MCF 10A (cell line): ENCODE measurements around the gene CCR7. TPM values are rescaled to one million over a fixed set of nuclear protein-coding genes. Genes with fewer than 3 reads are reported as not detected.
A peak's percentile ranks its signal among the peaks of the same experiment; 100 is the strongest.

Experiments
- BruUV-seq: library from RNA; stranded (reverse); fragments of 400-500 nt; replicated peaks from 2 replicates; lab custom pipeline; 2021; lab: Mats Ljungman, UMichigan
- CTCF ChIA-PET: fragments of 300-600 bp; sonication (Branson Sonifier 250); formaldehyde crosslinking; extraction: SDS; loops from one replicate; lab custom pipeline; 2021; ENCODE audit warnings: antibody characterized with exemption, inconsistent platforms; lab: Yijun Ruan, JAX
- POLR2A ChIA-PET: fragments of 300-600, 350-650 bp; sonication (Branson Sonifier 250); formaldehyde crosslinking; extraction: SDS; loops from one replicate; lab custom pipeline; 2020; ENCODE audit warnings: antibody characterized with exemption, inconsistent platforms; lab: Yijun Ruan, JAX
- DNase-seq: peaks from one replicate; pipeline ENCODE4 v3.0.0-alpha.2; 2018; ENCODE audit not compliant: unreplicated experiment
- H3K27ac Mint-ChIP-seq: one replicate; pipeline ENCODE4 v1.8.0; 2022; ENCODE audit warnings: mild to moderate bottlenecking, low read depth, mixed read lengths; ENCODE audit not compliant: unreplicated experiment
- H3K27me3 Mint-ChIP-seq: one replicate; pipeline ENCODE4 v1.8.0; 2022; ENCODE audit warnings: mixed read lengths; ENCODE audit not compliant: insufficient read depth, unreplicated experiment
- H3K36me3 Mint-ChIP-seq: one replicate; pipeline ENCODE4 v1.8.0; 2022; ENCODE audit warnings: mild to moderate bottlenecking, moderate library complexity, mixed read lengths; ENCODE audit not compliant: insufficient read depth, unreplicated experiment
- H3K4me1 Mint-ChIP-seq: one replicate; pipeline ENCODE4 v1.8.0; 2022; ENCODE audit warnings: mixed read lengths; ENCODE audit not compliant: insufficient read depth, unreplicated experiment
- H3K4me3 Mint-ChIP-seq: one replicate; pipeline ENCODE4 v1.8.0; 2022; ENCODE audit warnings: mild to moderate bottlenecking, moderate library complexity, mixed read lengths; ENCODE audit not compliant: unreplicated experiment
- H3K9me3 Mint-ChIP-seq: one replicate; pipeline ENCODE4 v1.8.0; 2022; ENCODE audit warnings: mixed read lengths; ENCODE audit not compliant: unreplicated experiment
- CTCF ChIP-seq: fragments of 200-600 bp; IDR thresholded peaks from one replicate; pipeline ENCODE4 v1.8.0; 2022; ENCODE audit warnings: antibody characterized with exemption, mild to moderate bottlenecking; ENCODE audit not compliant: unreplicated experiment
- intact Hi-C: fragments of 100-400 bp; cut with micrococcal nuclease; formaldehyde crosslinking; loops from 2 replicates; pipeline ENCODE4 v1.14.1; 2022
- total RNA-seq: library from RNA; stranded (reverse); gene quantifications from 2 replicates; pipeline ENCODE4 v1.2.3, GENCODE V29; 2022

Gene CCR7
- total RNA-seq, 1 experiment from 2014 or later = not detected

DNA sequence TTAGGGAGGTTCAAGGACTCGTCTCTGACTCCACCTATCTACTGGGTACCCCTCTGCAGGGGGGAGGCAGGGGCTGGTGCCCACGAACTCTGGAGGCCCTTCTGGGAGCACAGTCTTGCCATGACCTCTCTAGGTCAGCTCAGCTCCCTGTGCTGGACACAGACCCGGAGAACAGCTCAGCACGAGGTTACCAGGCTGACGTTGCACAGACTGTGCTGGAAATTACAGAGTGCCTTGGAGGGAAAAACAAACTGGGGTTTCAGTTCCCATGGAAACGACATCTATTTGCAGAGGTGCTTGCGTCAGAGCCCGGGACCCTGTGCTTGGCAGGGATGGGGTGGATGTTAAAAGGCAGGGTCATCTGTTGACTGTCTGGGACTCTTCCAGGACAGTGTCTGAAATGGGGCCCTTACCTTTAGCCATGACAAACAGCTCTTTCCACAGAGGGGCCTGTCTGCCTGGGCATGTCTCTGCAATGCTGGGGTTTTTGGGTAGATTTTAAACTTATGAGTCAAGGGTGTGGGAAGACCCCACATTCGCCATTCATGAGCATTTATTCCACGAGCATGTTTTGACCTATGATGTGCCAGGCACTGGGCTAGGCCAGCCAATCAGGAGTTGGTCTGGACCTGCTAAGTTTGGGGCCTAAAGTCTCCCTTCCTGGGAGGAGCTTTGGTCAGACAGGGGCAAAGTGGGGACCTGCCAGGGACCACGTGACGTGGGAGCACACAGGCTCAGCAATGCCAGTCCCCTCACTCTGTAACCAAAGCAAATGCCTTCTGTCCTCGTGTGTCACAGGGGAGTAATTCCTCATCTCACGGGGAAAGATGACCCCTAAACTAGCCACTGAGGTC lies 22.5 kb downstream of the CCR7 start:
- peak overlapping the region; percentile 96 for H3K27ac Mint-ChIP-seq
- DNase-seq = peak; percentile 96
- TF ChIP-seq CTCF = no peak
- POLR2A ChIA-PET = interaction anchor here (0.5 to 2.0 kb wide), 6 partner anchors 14 to 71 kb away, joined by 3 to 10 read pairs (median 4); no protein-coding TSS in a partner anchor
- H3K4me1 Mint-ChIP-seq = peaks cover 21% of the 10 kb centered on the region
- H3K36me3 Mint-ChIP-seq = no peaks in the 10 kb centered on the region
- intact Hi-C loops = no loop called here
- no peak overlapping the region for H3K4me3 Mint-ChIP-seq
- no TSS peak for BruUV-seq
- no peaks in the 10 kb centered on the region for H3K9me3 Mint-ChIP-seq
- CTCF ChIA-PET = interaction anchor here (0.5 to 1.5 kb wide), 6 partner anchors 9 to 1682 kb away, joined by 3 to 5 read pairs (median 3); no protein-coding TSS in a partner anchor
- H3K27me3 Mint-ChIP-seq = no peaks in the 10 kb centered on the region

GRCh38 chr17:40541873-40542557 lies 23.3 kb downstream of the CCR7 start:
- no peaks in the 10 kb centered on the region for H3K27me3 Mint-ChIP-seq
- H3K27ac Mint-ChIP-seq = peak overlapping the region; percentile 96
- no peak overlapping the region for H3K4me3 Mint-ChIP-seq
- CTCF ChIA-PET = interaction anchor here (0.7 to 1.1 kb wide), 2 partner anchors 13 to 101 kb away, joined by 3 to 4 read pairs; no protein-coding TSS in a partner anchor
- peaks cover 21% of the 10 kb centered on the region for H3K4me1 Mint-ChIP-seq
- intact Hi-C loops = no loop called here
- BruUV-seq = no TSS peak
- H3K9me3 Mint-ChIP-seq = no peaks in the 10 kb centered on the region
- DNase-seq = no peak
- TF ChIP-seq CTCF = no peak
- H3K36me3 Mint-ChIP-seq = no peaks in the 10 kb centered on the region
- POLR2A ChIA-PET = interaction anchor here (0.5 to 2.0 kb wide), 5 partner anchors 19 to 70 kb away, joined by 3 to 10 read pairs (median 4); no protein-coding TSS in a partner anchor

DNA sequence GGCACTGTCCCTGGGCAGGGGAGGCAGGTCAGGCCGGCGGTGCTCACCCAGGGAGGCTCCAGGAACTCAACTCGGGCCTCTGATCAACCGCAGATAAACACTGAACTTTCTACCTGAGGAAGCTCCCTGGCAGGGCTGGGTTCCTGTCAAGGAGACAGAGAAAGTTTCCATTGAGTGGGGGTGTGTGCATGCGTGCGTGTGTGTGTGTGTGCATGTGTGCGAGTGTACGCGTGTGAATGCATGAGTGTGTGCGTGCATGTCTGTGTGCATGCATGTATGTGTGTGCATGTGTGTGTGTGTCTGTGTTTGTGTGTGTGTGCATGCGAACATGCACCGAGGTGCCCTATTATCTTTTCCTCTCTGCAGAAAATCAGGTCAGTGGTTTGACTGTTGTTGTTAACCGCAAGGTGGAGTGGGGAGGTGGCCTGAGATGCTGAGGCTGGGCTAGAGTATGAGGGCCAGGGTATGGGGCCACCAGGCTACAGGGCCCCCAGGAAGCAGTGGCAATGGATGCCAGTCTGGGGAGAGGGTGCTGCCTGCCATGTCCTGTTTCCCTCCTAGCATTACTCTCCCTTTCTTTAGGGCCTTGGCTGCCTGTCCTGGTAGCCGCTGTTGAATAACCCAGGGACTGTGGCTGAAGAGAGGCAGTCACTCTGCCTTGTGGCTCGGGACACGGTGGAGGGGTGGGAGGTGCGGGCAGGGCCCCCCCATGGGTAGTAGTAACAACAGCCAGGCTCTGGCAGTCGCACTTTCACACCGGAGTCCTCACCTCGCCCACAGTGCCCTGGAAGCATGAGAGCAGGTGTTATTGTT lies 24.0 kb downstream of the CCR7 start:
- BruUV-seq = no TSS peak
- no peak overlapping the region for H3K27ac Mint-ChIP-seq
- ChIA-PET POLR2A (interaction anchor here (0.5 to 13.6 kb wide), 3 partner anchors 22 to 63 kb away, joined by 4 to 472 read pairs (median 4); no protein-coding TSS in a partner anchor), CTCF (interaction anchor here (0.7 to 9.8 kb wide), 3 partner anchors 13 to 100 kb away, joined by 3 to 90 read pairs (median 4); no protein-coding TSS in a partner anchor)
- DNase-seq = no peak
- H3K4me1 Mint-ChIP-seq = peaks cover 25% of the 10 kb centered on the region
- no peaks in the 10 kb centered on the region for H3K9me3 Mint-ChIP-seq
- intact Hi-C loops = no loop called here
- H3K27me3 Mint-ChIP-seq = no peaks in the 10 kb centered on the region
- no peaks in the 10 kb centered on the region for H3K36me3 Mint-ChIP-seq
- H3K4me3 Mint-ChIP-seq = no peak overlapping the region
- TF ChIP-seq CTCF = no peak
